GM19455 (cell line): ENCODE measurements around the gene EXTL1.

ENCODE experiments used
- ATAC-seq: cut with Tn5 transposase; IDR thresholded peaks from one replicate; pipeline ENCODE4 v1.9.1; 2021; ENCODE audit not compliant: unreplicated experiment

The EXTL1 gene

GRCh38 chr1:26066857-26067256, 45.3 kb downstream of the EXTL1 start:
- no peak for ATAC-seq

- ATAC-seq = no peak
These were observed 45.9 kb downstream of the EXTL1 start, which contains the start of gene TRIM63 for GRCh38 chr1:26067432-26067911. Gene TRIM63, minus strand, starts transcription at chr1:26067630. Its CDS starts 136 bp downstream, at chr1:26067494.

- no peak for ATAC-seq
These were observed 48.3 kb downstream of the EXTL1 start for GRCh38 chr1:26069941-26070295.

- no peak for ATAC-seq
These were observed 48.9 kb downstream of the EXTL1 start for GRCh38 chr1:26070296-26070962.

GRCh38 chr1:26070963-26071342, 49.4 kb downstream of the EXTL1 start:
- ATAC-seq = no peak

GRCh38 chr1:26072305-26072704, 50.7 kb downstream of the EXTL1 start:
- ATAC-seq = no peak

GRCh38 chr1:26075421-26076144, 54.0 kb downstream of the EXTL1 start:
- no peak for ATAC-seq

- no peak for ATAC-seq
These were observed 55.9 kb downstream of the EXTL1 start for GRCh38 chr1:26077524-26077923.

- ATAC-seq = no peak
These were observed 57.0 kb downstream of the EXTL1 start for GRCh38 chr1:26078286-26079177.

GRCh38 chr1:26079178-26079563, 57.6 kb downstream of the EXTL1 start:
- ATAC-seq = no peak

- no peak for ATAC-seq
These were observed 58.6 kb downstream of the EXTL1 start for GRCh38 chr1:26079960-26080814.

GRCh38 chr1:26081267-26082019, 59.9 kb downstream of the EXTL1 start:
- ATAC-seq = no peak

GRCh38 chr1:26082020-26082350, 60.4 kb downstream of the EXTL1 start:
- no peak for ATAC-seq

- ATAC-seq = no peak
These were observed 61.6 kb downstream of the EXTL1 start for GRCh38 chr1:26083208-26083607.

GRCh38 chr1:26084091-26084561, 62.6 kb downstream of the EXTL1 start:
- ATAC-seq = no peak

- no peak for ATAC-seq
These were observed 63.3 kb downstream of the EXTL1 start for GRCh38 chr1:26084844-26085243.
